Lower leg skin (tissue), 4 donors: ENCODE data around the gene NUDT3. TPM values are rescaled to one million over a fixed set of nuclear protein-coding genes. Genes with fewer than 3 reads are reported as not detected.
"Not testable (repeated sequence)": the region's sequence is repeated elsewhere in the genome, so short reads cannot be mapped to it uniquely, and the experiment has no call there.

Experiments used
- DNase-seq, 2 donors: peaks; one replicate each; pipeline ENCODE4 v3.0.0-alpha.2; 2019; ENCODE audit warnings: low spot score in 2 of 2
- H3K4me3 ChIP-seq: fragments of 200-600 bp; sonication (generic); 2 replicates; pipeline ENCODE4 v1.5.1; 2017; ENCODE audit warnings: mild to moderate bottlenecking, low read depth; ENCODE audit not compliant: poor library complexity, severe bottlenecking
- POLR2A ChIP-seq, 2 donors: fragments of 450-650 bp; IDR thresholded peaks; one replicate each; pipeline ENCODE4 v1.6.1; 2016 to 2017; ENCODE audit warnings: antibody characterized with exemption in 2 of 2, mild to moderate bottlenecking in 1 of 2, moderate library complexity in 1 of 2
- WGBS, 2 donors: methylation state at CpG; one replicate each; pipeline ENCODE4 v1.1.5; 2018; 5-methylcytosine and 5-hydroxymethylcytosine counted together
- intact Hi-C: fragments of 100-400 bp; cut with DNase I; formaldehyde crosslinking; loops from one replicate; pipeline ENCODE4 v1.15.0; 2023; ENCODE audit warnings: low total_unique reads
- total RNA-seq, 4 donors: library from RNA; depleted of rRNA; stranded (reverse); fragments of >200 nt; gene quantifications; one replicate each; pipeline ENCODE4 v1.1.0, GENCODE V29; 2016
- TF ChIP-seq, protein P1 (sequence below), 3 donors: fragments of 450-650 bp; IDR thresholded peaks; one replicate each; pipeline ENCODE4 v1.5.1; 2016; ENCODE audit warnings: antibody characterized with exemption in 3 of 3, mild to moderate bottlenecking in 3 of 3, moderate library complexity in 2 of 3

Gene NUDT3
- total RNA-seq, 4 donors from 2014 or later, result 10.0 to 29.1 (median 19.9) TPM

- no peak for TF ChIP-seq POLR2A (IDR thresholded peaks at IDR 0.05)
- TF ChIP-seq, protein P1, sequence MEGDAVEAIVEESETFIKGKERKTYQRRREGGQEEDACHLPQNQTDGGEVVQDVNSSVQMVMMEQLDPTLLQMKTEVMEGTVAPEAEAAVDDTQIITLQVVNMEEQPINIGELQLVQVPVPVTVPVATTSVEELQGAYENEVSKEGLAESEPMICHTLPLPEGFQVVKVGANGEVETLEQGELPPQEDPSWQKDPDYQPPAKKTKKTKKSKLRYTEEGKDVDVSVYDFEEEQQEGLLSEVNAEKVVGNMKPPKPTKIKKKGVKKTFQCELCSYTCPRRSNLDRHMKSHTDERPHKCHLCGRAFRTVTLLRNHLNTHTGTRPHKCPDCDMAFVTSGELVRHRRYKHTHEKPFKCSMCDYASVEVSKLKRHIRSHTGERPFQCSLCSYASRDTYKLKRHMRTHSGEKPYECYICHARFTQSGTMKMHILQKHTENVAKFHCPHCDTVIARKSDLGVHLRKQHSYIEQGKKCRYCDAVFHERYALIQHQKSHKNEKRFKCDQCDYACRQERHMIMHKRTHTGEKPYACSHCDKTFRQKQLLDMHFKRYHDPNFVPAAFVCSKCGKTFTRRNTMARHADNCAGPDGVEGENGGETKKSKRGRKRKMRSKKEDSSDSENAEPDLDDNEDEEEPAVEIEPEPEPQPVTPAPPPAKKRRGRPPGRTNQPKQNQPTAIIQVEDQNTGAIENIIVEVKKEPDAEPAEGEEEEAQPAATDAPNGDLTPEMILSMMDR (IDR thresholded peaks at IDR 0.05), result no peak
- 80 to 81% methylated on average over 13 of the region's 13 CpGs for WGBS, 2 donors
- intact Hi-C loops, result no loop called here
- DNase-seq, result no peak
- H3K4me3 ChIP-seq, result no peak overlapping the region
Observed at GRCh38 chr6:34272013-34272926, 120.2 kb downstream of the NUDT3 start.

- H3K4me3 ChIP-seq, intact Hi-C loops, DNase-seq: not testable (repeated sequence)
- WGBS, 2 donors, result 75 to 89% methylated on average over 17 of the region's 17 CpGs
Observed at GRCh38 chr6:34269658-34270341, 122.7 kb downstream of the NUDT3 start.

DNA sequence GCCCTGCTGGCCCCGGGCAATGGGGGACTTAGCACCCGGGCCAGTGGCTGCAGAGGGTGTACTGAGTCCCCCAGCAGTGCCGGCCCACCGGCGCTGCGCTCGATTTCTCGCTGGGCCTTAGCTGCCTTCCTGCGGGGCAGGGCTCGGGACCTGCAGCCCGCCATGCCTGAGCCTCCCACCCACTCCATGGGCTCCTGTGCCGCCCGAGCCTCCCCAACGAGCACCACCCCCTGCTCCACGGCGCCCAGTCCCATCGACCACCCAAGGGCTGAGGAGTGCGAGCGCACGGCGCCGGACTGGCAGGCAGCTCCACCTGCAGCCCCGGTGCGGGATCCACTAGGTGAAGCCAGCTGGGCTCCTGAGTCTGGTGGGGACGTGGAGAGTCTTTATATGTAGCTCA, 123.3 kb downstream of the NUDT3 start:
- intact Hi-C loops, DNase-seq, H3K4me3 ChIP-seq: not testable (repeated sequence)
- WGBS, 2 donors, result 91 to 95% methylated on average over 11 to 14 of the region's 25 CpGs

- intact Hi-C loops, result no loop called here
- TF ChIP-seq, protein P1 (IDR thresholded peaks at IDR 0.05), result no peak
- no peak for TF ChIP-seq POLR2A (IDR thresholded peaks at IDR 0.05)
- no peak overlapping the region for H3K4me3 ChIP-seq
- WGBS, 2 donors, result 84 to 91% methylated on average over 2 of the region's 2 CpGs
- no peak for DNase-seq
Observed at GRCh38 chr6:34267746-34268145, 124.7 kb downstream of the NUDT3 start.

DNA sequence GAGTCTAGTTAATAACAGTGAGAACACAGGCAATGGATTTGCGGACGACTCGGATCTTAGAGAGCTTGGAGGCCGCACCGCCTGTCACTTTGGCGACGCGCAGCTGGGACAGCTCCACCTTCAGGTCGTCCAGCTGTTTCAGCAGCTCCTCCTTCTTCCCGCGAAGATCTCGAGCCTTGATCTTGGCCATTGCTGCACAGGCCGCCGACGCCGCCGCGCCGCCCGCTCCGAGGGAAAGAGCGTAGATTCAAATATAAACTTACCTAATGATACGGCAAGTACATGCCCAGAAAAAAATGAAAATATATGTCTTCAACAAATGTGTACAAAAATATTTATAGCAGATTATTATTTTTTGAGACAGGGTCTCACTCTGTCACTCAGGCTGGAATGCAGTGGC, 129.0 kb downstream of the NUDT3 start:
- intact Hi-C loops, DNase-seq, H3K4me3 ChIP-seq: not testable (repeated sequence)
- WGBS, 2 donors, result 83 to 86% methylated on average over 23 of the region's 23 CpGs

DNA sequence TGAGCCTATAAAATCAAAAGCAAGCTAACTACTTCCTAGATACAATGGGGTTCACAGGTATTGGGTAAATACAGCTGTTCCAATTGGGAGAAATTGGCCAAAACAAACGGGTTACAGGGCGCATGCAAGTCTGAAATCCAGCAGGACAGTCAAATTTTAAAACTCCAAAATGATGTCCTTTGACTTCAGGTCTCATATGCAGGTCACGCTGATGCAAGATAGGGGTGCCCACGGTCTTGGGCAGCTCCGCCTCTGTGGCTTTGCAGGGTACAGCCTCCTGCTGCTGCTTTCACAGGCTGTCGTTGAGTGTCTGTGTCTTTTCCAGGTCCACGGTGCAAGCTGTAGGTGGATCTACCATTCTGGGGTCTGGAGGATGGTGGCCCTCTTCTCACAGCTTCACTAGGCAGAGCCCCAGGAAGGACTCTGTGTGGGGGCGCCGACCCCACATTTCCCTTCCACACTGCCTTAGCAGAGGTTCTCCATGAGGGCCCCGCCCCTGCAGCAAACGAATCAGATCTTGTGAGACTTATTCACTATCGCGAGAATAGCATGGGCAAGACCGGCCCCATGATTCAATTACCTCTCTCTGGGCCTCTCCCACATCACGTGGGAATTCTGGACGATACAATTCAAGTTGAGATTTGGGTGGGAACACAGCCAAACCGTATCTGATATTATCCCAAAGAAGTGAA, 131.7 kb downstream of the NUDT3 start:
- intact Hi-C loops, result no loop called here
- TF ChIP-seq POLR2A (IDR thresholded peaks at IDR 0.05), result no peak
- TF ChIP-seq, protein P1 (IDR thresholded peaks at IDR 0.05), result no peak
- no peak for DNase-seq
- 78 to 86% methylated on average over 17 of the region's 17 CpGs for whole genome bisulfite sequencing, 2 donors
- no peak overlapping the region for H3K4me3 ChIP-seq

GRCh38 chr6:34259529-34260069, 132.9 kb downstream of the NUDT3 start:
- intact Hi-C loops, result no loop called here
- no peak overlapping the region for H3K4me3 ChIP-seq
- DNase-seq, result no peak
- TF ChIP-seq, protein P1 (IDR thresholded peaks at IDR 0.05), result no peak
- WGBS, 2 donors, result 84 to 94% methylated on average over 6 of the region's 6 CpGs

- DNase-seq, intact Hi-C loops, H3K4me3 ChIP-seq: not testable (repeated sequence)
- 67 to 68% methylated on average over 2 of the region's 2 CpGs for WGBS, 2 donors
Observed at GRCh38 chr6:34252395-34252794, 140.1 kb downstream of the NUDT3 start.
